Muscle of leg (tissue), 11 donors: ENCODE results near the gene LIN7A. TPM values are rescaled to one million over a fixed set of nuclear protein-coding genes. Genes with fewer than 3 reads are reported as not detected.
"Not testable (repeated sequence)": the region's sequence is repeated elsewhere in the genome, so short reads cannot be mapped to it uniquely, and the experiment has no call there.

Experiments used
- DNase-seq: peaks from one replicate; pipeline ENCODE4 v3.0.0; 2013
- H3K27ac ChIP-seq: one replicate; pipeline ENCODE4 v1.5.1; 2013; ENCODE audit warnings: mild to moderate bottlenecking, low read length, control low read depth
- H3K27me3 ChIP-seq: one replicate; pipeline ENCODE4 v1.6.1; 2013; ENCODE audit warnings: low read length; ENCODE audit not compliant: control insufficient read depth, insufficient read depth
- H3K36me3 ChIP-seq: one replicate; pipeline ENCODE4 v1.6.1; 2013; ENCODE audit warnings: low read length; ENCODE audit not compliant: control insufficient read depth, insufficient read depth
- H3K4me1 ChIP-seq: one replicate; pipeline ENCODE4 v1.6.1; 2013; ENCODE audit warnings: low read length; ENCODE audit not compliant: control insufficient read depth, insufficient read depth
- H3K4me3 ChIP-seq: one replicate; pipeline ENCODE4 v1.5.1; 2013; ENCODE audit warnings: low read length, control low read depth
- H3K9me3 ChIP-seq: replicated peaks from 2 replicates; pipeline ENCODE4 v1.6.1; 2013; ENCODE audit warnings: low read depth, low read length; ENCODE audit not compliant: control insufficient read depth
- WGBS: methylation state at CpG from one replicate; pipeline ENCODE4 v1.1.5; 2013; ENCODE audit warnings: missing lambda C conversion rate; ENCODE audit not compliant: insufficient coverage; 5-methylcytosine and 5-hydroxymethylcytosine counted together
- polyA plus RNA-seq, 8 donors: library from polyadenylated mRNA; unstranded; fragments of 120-200 nt; gene quantifications; one replicate each; pipeline versions ENCODE4 v1.2.1 to v1.2.3, GENCODE V29; 2013; ENCODE audit warnings: inconsistent platforms in 1 of 8, low replicate concordance in 1 of 8; ENCODE audit not compliant: insufficient read length in 8 of 8, insufficient read depth in 1 of 8
- total RNA-seq: library from RNA; stranded (reverse); fragments of 120-200 nt; gene quantifications from one replicate; pipeline ENCODE4 v1.2.4, GENCODE V29; 2013

The LIN7A gene
- total and polyA plus RNA-seq, 9 donors, result 2.3 to 4.0 (median 2.5) TPM

GRCh38 chr12:80794551-80794950, 143.2 kb downstream of the LIN7A start:
- peak; percentile 68 for DNase-seq
- Histone ChIP-seq H3K4me3 (no peak overlapping the region), H3K27me3 (no peaks in the 10 kb centered on the region), H3K36me3 (no peaks in the 10 kb centered on the region), H3K4me1 (no peaks in the 10 kb centered on the region), H3K9me3 (no peaks in the 10 kb centered on the region), H3K27ac (no peak overlapping the region)
- WGBS, result no CpG with 5 or more reads among the region's 1 CpG

DNA sequence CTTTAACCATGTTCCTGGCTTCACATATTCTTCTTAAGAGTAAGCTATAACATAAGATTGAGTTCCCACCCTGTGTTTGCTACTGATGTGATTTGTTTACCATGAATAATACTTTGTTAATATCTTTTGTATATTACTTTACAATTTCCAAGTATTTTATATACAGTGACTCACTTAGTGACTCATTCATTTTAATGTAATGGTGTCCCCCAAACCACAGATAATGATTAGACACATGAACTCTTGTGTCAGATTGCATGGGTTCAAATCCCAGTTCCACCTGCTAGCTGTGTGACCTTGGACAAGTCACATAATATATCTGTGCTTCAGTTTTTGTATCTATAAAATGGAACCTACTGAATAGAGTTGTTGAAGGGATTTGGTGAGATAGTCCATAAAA, 144.9 kb downstream of the LIN7A start:
- DNase-seq, result no peak

GRCh38 chr12:80791863-80792262, 145.9 kb downstream of the LIN7A start:
- Histone ChIP-seq H3K36me3 (no peaks in the 10 kb centered on the region), H3K9me3 (no peaks in the 10 kb centered on the region), H3K27me3 (no peaks in the 10 kb centered on the region), H3K4me3 (no peak overlapping the region), H3K27ac (no peak overlapping the region), H3K4me1 (no peaks in the 10 kb centered on the region)
- no peak for DNase-seq

More for the DNA sequence above, 144.9 kb downstream of the LIN7A start:
- H3K4me1 ChIP-seq, result no peaks in the 10 kb centered on the region
- no peak overlapping the region for H3K27ac ChIP-seq
- H3K9me3 ChIP-seq, result no peaks in the 10 kb centered on the region
- H3K4me3 ChIP-seq, result no peak overlapping the region
- no peaks in the 10 kb centered on the region for H3K27me3 ChIP-seq
- H3K36me3 ChIP-seq, result no peaks in the 10 kb centered on the region

- H3K9me3 ChIP-seq, H3K4me1 ChIP-seq, H3K4me3 ChIP-seq, H3K27ac ChIP-seq, H3K36me3 ChIP-seq, DNase-seq, H3K27me3 ChIP-seq: not testable (repeated sequence)
- 90% methylated on average over 10 of the region's 10 CpGs for WGBS
These were observed 149.3 kb downstream of the LIN7A start for GRCh38 chr12:80788407-80788806.

- not testable (repeated sequence) for H3K9me3 ChIP-seq, H3K4me3 ChIP-seq, H3K4me1 ChIP-seq, DNase-seq, H3K27ac ChIP-seq, H3K36me3 ChIP-seq, H3K27me3 ChIP-seq
- 89% methylated on average over 4 of the region's 5 CpGs for WGBS
These were observed 154.7 kb downstream of the LIN7A start for GRCh38 chr12:80782963-80783470.

DNA sequence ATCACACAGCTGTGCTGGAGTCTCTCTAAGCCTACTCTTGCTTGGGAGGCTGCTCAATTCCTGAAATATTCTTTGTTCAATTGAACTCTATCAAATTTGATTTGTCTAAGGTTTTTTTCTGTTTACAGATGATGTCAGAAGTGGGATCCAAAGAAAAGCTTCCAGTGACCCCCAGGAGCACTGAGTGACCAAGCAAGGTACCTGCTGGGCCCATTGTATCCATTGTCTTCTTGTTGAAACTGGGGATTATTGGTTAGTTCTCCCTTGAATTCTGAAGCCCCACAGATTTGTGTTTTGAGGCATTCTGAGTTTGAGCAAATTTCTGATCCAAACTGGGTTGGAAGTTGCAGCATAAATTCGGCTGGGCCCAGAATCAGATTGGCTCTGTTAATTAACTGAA, 156.4 kb downstream of the LIN7A start:
- peaks cover 3% of the 10 kb centered on the region for H3K9me3 ChIP-seq
- no peak overlapping the region for H3K4me3 ChIP-seq
- no peaks in the 10 kb centered on the region for H3K27me3 ChIP-seq
- DNase-seq, result no peak
- no peaks in the 10 kb centered on the region for H3K36me3 ChIP-seq
- no peak overlapping the region for H3K27ac ChIP-seq
- H3K4me1 ChIP-seq, result peaks cover 2% of the 10 kb centered on the region
- 100% methylated on average over 1 of the region's 1 CpG for WGBS

- Histone ChIP-seq H3K27me3 (no peaks in the 10 kb centered on the region), H3K9me3 (peaks cover 3% of the 10 kb centered on the region), H3K4me1 (peaks cover 2% of the 10 kb centered on the region), H3K4me3 (no peak overlapping the region), H3K27ac (no peak overlapping the region), H3K36me3 (no peaks in the 10 kb centered on the region)
- DNase-seq, result no peak
- WGBS, result no CpG with 5 or more reads among the region's 2 CpGs
These were observed 157.0 kb downstream of the LIN7A start for GRCh38 chr12:80780746-80781145.

DNA sequence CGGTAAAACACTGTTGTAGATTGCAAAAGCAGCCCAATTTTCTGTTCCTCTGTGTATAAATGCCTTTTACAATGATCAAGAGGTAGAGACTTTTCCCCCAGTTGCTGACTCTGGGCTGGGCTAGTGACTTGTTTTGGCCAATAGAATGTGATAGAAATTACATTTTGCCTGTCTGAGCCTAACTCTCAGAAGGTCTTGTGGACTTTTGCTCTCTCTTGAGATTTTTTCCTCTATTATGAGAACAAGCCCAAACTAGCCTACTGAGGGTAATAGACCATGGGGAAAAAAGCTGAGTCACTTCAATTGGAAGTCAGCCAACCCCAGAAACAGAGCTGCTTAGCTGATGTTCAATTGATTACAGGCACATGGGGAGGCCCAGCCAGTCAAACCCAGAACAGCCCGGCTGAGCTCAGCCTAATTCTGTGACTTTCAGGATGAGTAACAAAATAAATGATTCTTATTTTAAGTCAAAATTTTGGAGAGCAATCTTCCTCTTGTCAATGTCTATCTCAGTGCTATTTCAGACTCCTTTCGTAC, 159.7 kb downstream of the LIN7A start:
- H3K36me3 ChIP-seq, result no peaks in the 10 kb centered on the region
- 100% methylated on average over 1 of the region's 3 CpGs for WGBS
- H3K27me3 ChIP-seq, result no peaks in the 10 kb centered on the region
- DNase-seq, result peak; percentile 68
- H3K27ac ChIP-seq, result no peak overlapping the region
- H3K9me3 ChIP-seq, result peaks cover 3% of the 10 kb centered on the region
- peaks cover 2% of the 10 kb centered on the region for H3K4me1 ChIP-seq
- no peak overlapping the region for H3K4me3 ChIP-seq

DNA sequence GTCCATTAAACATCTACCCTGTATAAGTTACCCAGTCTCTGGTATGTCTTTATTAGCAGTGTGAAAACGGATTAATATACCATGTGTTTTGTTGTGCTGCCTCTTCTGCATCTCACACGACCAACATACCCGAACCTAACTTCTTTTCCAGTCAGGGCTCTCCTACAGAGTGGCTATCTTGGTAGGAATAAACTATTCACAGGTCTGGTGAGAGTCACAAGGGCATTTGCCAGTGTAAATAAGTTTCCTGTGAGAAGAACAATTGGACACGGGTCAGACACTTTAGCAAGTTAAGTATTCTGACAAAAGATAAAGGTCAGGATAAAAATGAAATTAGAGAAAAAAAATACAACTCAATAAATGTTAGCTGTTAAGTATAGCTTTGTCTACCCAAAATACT, 160.1 kb downstream of the LIN7A start:
- Histone ChIP-seq H3K4me3 (no peak overlapping the region), H3K4me1 (peaks cover 2% of the 10 kb centered on the region), H3K36me3 (no peaks in the 10 kb centered on the region), H3K9me3 (peaks cover 3% of the 10 kb centered on the region), H3K27ac (no peak overlapping the region), H3K27me3 (no peaks in the 10 kb centered on the region)
- DNase-seq, result no peak
- WGBS, result no CpG with 5 or more reads among the region's 4 CpGs

DNA sequence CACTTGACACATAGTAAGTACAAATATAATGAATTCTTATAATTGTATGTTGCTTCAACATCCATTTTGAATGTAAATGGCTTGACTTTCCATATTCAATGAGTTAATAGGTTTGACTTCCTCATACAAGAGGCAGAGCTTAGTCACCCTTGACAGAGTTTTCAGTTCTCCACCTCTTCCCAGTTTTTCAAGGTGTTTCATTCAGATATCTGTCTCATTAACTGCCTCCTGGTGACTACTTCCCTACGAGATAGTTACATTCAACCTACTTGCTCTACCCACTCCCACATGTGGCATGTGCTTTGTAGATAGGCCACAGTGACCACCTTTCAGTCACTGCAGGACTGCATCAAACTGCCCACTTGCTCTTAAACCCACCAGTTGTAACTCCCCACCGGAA, 161.0 kb downstream of the LIN7A start:
- WGBS, result 83% methylated on average over 2 of the region's 2 CpGs
- Histone ChIP-seq H3K27me3 (no peaks in the 10 kb centered on the region), H3K36me3 (no peaks in the 10 kb centered on the region), H3K9me3 (peaks cover 3% of the 10 kb centered on the region), H3K4me1 (peaks cover 2% of the 10 kb centered on the region), H3K27ac (no peak overlapping the region), H3K4me3 (no peak overlapping the region)
- no peak for DNase-seq

DNA sequence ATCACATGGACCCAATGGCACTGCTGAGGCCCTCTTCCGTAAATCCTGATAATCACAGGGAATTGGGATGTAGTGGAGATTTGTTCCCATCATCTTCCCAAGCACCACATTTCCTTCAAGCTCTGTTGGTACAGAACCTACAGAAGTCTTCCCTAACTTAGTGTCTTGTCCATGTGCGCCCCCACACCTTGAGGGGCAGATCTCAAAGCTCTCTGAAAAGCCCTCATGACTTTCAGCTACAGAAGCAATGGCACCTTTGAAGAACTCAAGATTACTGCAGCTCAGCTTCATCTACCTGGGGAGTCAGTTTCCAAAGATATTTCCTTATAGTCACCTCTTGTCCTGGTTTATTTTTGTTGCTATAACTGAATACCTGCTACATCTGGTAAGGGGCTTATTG, 166.8 kb downstream of the LIN7A start:
- no peak for DNase-seq
- WGBS, result 100% methylated on average over 1 of the region's 2 CpGs

More for the DNA sequence above, 166.8 kb downstream of the LIN7A start:
- H3K27me3 ChIP-seq, result no peaks in the 10 kb centered on the region
- H3K4me3 ChIP-seq, result no peak overlapping the region
- H3K9me3 ChIP-seq, result no peaks in the 10 kb centered on the region
- no peak overlapping the region for H3K27ac ChIP-seq
- H3K4me1 ChIP-seq, result no peaks in the 10 kb centered on the region
- H3K36me3 ChIP-seq, result no peaks in the 10 kb centered on the region
